ENCODE data around the gene TBC1D21.

- TF ChIP-seq, protein P1, sequence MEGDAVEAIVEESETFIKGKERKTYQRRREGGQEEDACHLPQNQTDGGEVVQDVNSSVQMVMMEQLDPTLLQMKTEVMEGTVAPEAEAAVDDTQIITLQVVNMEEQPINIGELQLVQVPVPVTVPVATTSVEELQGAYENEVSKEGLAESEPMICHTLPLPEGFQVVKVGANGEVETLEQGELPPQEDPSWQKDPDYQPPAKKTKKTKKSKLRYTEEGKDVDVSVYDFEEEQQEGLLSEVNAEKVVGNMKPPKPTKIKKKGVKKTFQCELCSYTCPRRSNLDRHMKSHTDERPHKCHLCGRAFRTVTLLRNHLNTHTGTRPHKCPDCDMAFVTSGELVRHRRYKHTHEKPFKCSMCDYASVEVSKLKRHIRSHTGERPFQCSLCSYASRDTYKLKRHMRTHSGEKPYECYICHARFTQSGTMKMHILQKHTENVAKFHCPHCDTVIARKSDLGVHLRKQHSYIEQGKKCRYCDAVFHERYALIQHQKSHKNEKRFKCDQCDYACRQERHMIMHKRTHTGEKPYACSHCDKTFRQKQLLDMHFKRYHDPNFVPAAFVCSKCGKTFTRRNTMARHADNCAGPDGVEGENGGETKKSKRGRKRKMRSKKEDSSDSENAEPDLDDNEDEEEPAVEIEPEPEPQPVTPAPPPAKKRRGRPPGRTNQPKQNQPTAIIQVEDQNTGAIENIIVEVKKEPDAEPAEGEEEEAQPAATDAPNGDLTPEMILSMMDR (IDR thresholded peaks at IDR 0.05; ENCODE audit: insufficient read depth, low read depth, low read length) = no peak
- no peak for TF ChIP-seq EZH2 (IDR thresholded peaks at IDR 0.05; ENCODE audit: insufficient read depth, low read length)
These were observed 37.3 kb downstream of the TBC1D21 start for GRCh38 chr15:73910522-73911303.

Measured in astrocyte (in vitro differentiated cells and primary cell).